HG02759 (cell line): ENCODE measurements around the gene LMX1A.

ENCODE experiments used
- ATAC-seq: cut with Tn5 transposase; IDR thresholded peaks from one replicate; pipeline ENCODE4 v1.9.1; 2021; ENCODE audit warnings: mild to moderate bottlenecking, moderate library complexity; ENCODE audit not compliant: unreplicated experiment

The LMX1A gene

GRCh38 chr1:165325460-165326203, 30.9 kb downstream of the LMX1A start:
- no peak for ATAC-seq

- ATAC-seq = no peak
These were observed 32.5 kb downstream of the LMX1A start for GRCh38 chr1:165324050-165324449.

- no peak for ATAC-seq
These were observed 38.9 kb downstream of the LMX1A start for GRCh38 chr1:165317612-165318011.

GRCh38 chr1:165316153-165316772, 40.3 kb downstream of the LMX1A start:
- ATAC-seq = no peak

GRCh38 chr1:165315481-165315880, 41.0 kb downstream of the LMX1A start:
- ATAC-seq = no peak

GRCh38 chr1:165313903-165314302, 42.6 kb downstream of the LMX1A start:
- no peak for ATAC-seq

GRCh38 chr1:165312591-165312990, 43.9 kb downstream of the LMX1A start:
- no peak for ATAC-seq

GRCh38 chr1:165306543-165307434, 49.7 kb downstream of the LMX1A start:
- ATAC-seq = no peak

GRCh38 chr1:165303386-165303785, 53.1 kb downstream of the LMX1A start:
- ATAC-seq = no peak

GRCh38 chr1:165300400-165300903, 56.1 kb downstream of the LMX1A start:
- no peak for ATAC-seq

GRCh38 chr1:165298203-165298820, 58.2 kb downstream of the LMX1A start:
- ATAC-seq = no peak

- ATAC-seq = no peak
These were observed 60.3 kb downstream of the LMX1A start for GRCh38 chr1:165296205-165296604.

- no peak for ATAC-seq
These were observed 66.4 kb downstream of the LMX1A start for GRCh38 chr1:165290148-165290547.

- ATAC-seq = no peak
These were observed 67.0 kb downstream of the LMX1A start for GRCh38 chr1:165289556-165289955.

- no peak for ATAC-seq
These were observed 68.0 kb downstream of the LMX1A start for GRCh38 chr1:165288350-165289120.

- ATAC-seq = no peak
These were observed 68.7 kb downstream of the LMX1A start for GRCh38 chr1:165287781-165288180.

- ATAC-seq = no peak
These were observed 69.2 kb downstream of the LMX1A start for GRCh38 chr1:165287329-165287728.

- no peak for ATAC-seq
These were observed 72.1 kb downstream of the LMX1A start for GRCh38 chr1:165284454-165284853.

GRCh38 chr1:165281207-165281901, 75.2 kb downstream of the LMX1A start:
- no peak for ATAC-seq

- no peak for ATAC-seq
These were observed 76.6 kb downstream of the LMX1A start for GRCh38 chr1:165279882-165280281.
